Choroid plexus epithelial cell (primary cell): ENCODE measurements around the gene ATP1A1.

Experiments used
- DNase-seq: peaks from one replicate; pipeline ENCODE4 v3.0.0-alpha.2; 2010; ENCODE audit warnings: low read depth
- H3K4me3 ChIP-seq: 2 replicates; pipeline ENCODE4 v1.5.1; 2011; ENCODE audit warnings: low read depth, mild to moderate bottlenecking, control low read depth, low read length, moderate library complexity
- TF ChIP-seq, protein P1 (sequence below): conservative IDR thresholded peaks from 2 replicates; pipeline ENCODE4 v1.5.1; 2011; ENCODE audit warnings: low read depth, mild to moderate bottlenecking, control low read depth, inconsistent platforms, low read length, moderate library complexity

ATP1A1 gene

DNA sequence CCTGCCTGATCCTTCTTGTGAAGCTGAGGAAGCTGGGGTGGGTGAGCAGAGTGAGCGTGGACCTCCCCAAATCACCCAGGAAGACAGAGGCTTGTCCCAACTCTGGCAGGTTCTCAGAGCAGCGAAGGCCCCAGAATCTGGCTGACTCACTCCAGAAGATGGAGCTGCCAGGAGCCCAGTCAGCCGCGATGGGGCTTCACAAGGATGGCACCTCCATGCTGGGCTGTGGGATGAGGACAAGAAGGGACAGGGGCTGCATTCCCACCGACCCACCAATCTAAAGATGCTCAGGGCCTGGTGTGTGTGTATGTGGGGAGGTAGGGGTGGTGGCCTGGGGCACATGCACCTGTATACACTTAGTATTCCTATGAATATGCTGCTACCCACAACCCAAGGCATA is 52.9 kb downstream of the ATP1A1 start:
- TF ChIP-seq, protein P1, sequence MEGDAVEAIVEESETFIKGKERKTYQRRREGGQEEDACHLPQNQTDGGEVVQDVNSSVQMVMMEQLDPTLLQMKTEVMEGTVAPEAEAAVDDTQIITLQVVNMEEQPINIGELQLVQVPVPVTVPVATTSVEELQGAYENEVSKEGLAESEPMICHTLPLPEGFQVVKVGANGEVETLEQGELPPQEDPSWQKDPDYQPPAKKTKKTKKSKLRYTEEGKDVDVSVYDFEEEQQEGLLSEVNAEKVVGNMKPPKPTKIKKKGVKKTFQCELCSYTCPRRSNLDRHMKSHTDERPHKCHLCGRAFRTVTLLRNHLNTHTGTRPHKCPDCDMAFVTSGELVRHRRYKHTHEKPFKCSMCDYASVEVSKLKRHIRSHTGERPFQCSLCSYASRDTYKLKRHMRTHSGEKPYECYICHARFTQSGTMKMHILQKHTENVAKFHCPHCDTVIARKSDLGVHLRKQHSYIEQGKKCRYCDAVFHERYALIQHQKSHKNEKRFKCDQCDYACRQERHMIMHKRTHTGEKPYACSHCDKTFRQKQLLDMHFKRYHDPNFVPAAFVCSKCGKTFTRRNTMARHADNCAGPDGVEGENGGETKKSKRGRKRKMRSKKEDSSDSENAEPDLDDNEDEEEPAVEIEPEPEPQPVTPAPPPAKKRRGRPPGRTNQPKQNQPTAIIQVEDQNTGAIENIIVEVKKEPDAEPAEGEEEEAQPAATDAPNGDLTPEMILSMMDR, result no peak
- no peak overlapping the region for H3K4me3 ChIP-seq
- no peak for DNase-seq

DNA sequence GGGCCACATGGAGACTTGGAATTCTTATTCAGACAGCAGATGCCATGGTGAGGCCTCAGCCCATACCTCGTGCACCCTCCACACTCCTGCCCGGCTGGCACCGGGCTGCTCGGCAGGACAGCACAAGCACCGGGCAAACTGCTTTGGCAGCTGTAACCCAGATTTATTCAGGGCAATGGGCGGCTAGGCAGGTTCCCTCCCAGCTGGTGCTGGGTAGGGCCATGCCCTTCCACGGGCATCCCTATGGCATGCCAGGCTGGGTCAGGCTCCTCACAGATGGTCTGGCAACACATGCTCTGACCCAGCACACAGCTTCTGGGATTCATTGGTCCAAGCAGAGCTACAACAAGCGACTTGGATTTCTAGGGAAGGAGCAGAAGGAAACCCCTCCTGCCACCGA is 53.4 kb downstream of the ATP1A1 start:
- no peak for DNase-seq
- TF ChIP-seq, protein P1, result no peak
- H3K4me3 ChIP-seq, result no peak overlapping the region

GRCh38 chr1:116428576-116428975 is 55.5 kb downstream of the ATP1A1 start:
- TF ChIP-seq, protein P1, result no peak
- no peak for DNase-seq
- H3K4me3 ChIP-seq, result no peak overlapping the region

DNA sequence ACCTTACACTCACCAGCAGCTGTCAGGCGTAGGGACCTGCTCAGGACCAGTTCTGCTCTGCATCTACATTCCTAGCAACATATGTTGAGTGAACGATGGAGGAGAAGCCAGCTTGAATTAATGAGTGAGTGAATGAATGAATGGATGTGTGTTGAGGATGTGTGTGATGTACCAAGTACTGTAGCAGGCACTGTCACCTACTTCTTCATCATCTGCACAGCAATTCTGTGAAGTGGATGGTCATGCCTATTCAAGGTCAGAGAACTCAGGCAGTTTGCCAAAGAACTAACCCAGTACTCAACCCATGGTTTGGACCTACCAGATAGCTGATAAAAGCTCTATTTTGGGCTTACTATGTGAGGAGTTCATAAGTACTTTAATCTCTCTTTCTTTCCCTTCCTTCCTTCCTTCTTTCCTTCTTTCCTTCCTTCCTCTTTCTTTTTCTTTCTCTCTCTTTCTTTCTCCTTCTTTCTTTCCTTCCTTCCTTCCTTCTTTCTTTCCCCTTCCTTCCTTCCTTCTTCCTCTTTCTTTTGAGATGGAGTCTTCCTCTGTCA is 56.9 kb downstream of the ATP1A1 start:
- no peak overlapping the region for H3K4me3 ChIP-seq
- TF ChIP-seq, protein P1, result no peak
- DNase-seq, result no peak

DNA sequence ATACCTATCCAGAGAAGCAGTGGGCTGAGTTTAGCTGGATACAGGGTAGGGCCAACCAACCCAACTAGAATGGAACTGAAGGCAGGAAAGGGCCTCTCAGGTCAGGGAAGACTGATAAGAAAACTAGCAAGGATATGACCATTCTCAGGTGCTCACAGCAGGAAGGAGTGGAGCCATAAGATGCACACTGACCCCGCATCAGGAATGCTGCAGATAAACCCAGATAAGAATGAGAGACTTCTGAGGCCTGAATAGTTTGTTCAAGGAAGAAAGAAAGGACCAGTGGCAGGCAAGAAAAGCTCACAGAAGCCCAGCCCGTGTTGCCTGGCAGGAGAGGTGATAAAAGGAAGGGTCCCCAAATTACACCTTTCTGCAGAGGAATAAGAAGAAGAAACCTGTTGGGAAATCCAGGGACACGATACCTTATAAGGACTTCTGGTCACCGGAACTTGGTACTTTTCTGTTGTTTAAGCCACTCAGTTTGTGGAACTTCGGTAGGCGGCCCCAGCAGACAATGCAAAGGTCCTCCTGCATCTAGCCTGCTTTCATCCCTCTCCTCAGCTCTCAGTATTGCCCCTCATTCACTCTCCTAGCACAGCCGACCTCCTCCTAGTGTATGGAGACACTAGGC is 58.9 kb downstream of the ATP1A1 start:
- TF ChIP-seq, protein P1, result no peak
- H3K4me3 ChIP-seq, result no peak overlapping the region
- DNase-seq, result no peak

- TF ChIP-seq, protein P1, result no peak
- no peak for DNase-seq
- no peak overlapping the region for H3K4me3 ChIP-seq
These were observed 59.7 kb downstream of the ATP1A1 start for GRCh38 chr1:116432655-116433265.
